Naive thymus-derived CD4-positive, alpha-beta T cell (primary cell): Measurements from ENCODE around the gene SLC12A5. TPM values are rescaled to one million over a fixed set of nuclear protein-coding genes. Genes with fewer than 3 reads are reported as not detected.
A peak's percentile ranks its signal among the peaks of the same experiment; 100 is the strongest.

ENCODE experiments used
- ATAC-seq: fragments of 150-1000 bp; cut with Tn5 transposase; 2 replicates; pipeline ENCODE4 v1.10.0; 2021; ENCODE audit warnings: mild to moderate bottlenecking, moderate library complexity
- CTCF ChIA-PET: fragments of 350-600 bp; sonication (Branson Sonifier 250); formaldehyde crosslinking; loops from one replicate; lab custom pipeline; 2021; ENCODE audit warnings: antibody characterized with exemption; lab: Charles Lee
- POLR2A ChIA-PET: fragments of 350-600 bp; sonication (Branson Sonifier 250); formaldehyde crosslinking; loops from one replicate; lab custom pipeline; 2021; ENCODE audit warnings: antibody characterized with exemption, inconsistent platforms; lab: Charles Lee
- DNase-seq, 9 donors: peaks; one replicate each; pipeline versions ENCODE4 v3.0.0 to v3.0.0-alpha.2; 2020 to 2022; ENCODE audit warnings: mixed read lengths in 1 of 9
- H3K27ac ChIP-seq: one replicate; pipeline ENCODE4 v1.7.0; 2013; ENCODE audit warnings: mild to moderate bottlenecking, low read depth, low read length, moderate library complexity
- H3K27me3 ChIP-seq, 2 donors: one replicate each; pipeline ENCODE4 v1.7.0; 2013; ENCODE audit warnings: low read length in 2 of 2, mild to moderate bottlenecking in 2 of 2, moderate library complexity in 2 of 2; ENCODE audit not compliant: control insufficient read depth in 2 of 2, insufficient read depth in 2 of 2
- H3K36me3 ChIP-seq, 3 experiments: 1 replicate in 2 of 3; 2 replicates in 1 of 3; pipeline ENCODE4 v1.7.0; 2013; ENCODE audit warnings: low read length in 3 of 3, mild to moderate bottlenecking in 3 of 3, moderate library complexity in 1 of 3; ENCODE audit not compliant: insufficient read depth in 3 of 3, control insufficient read depth in 2 of 3
- H3K4me1 ChIP-seq, 2 donors: one replicate each; pipeline ENCODE4 v1.7.0; 2013; ENCODE audit warnings: low read length in 2 of 2, mild to moderate bottlenecking in 2 of 2, moderate library complexity in 1 of 2; ENCODE audit not compliant: control insufficient read depth in 2 of 2, insufficient read depth in 2 of 2
- H3K4me3 ChIP-seq: 2 replicates; pipeline ENCODE4 v1.7.0; 2013; ENCODE audit warnings: mild to moderate bottlenecking, low read length
- H3K9me3 ChIP-seq, 3 experiments: 1 replicate in 2 of 3; 2 replicates in 1 of 3; pipeline ENCODE4 v1.7.0; 2013; ENCODE audit warnings: low read length in 3 of 3; ENCODE audit not compliant: control insufficient read depth in 2 of 3
- H3K27ac Mint-ChIP-seq, 9 donors: one replicate each; pipeline ENCODE4 v1.8.0; 2020 to 2022; ENCODE audit warnings: mixed read lengths in 9 of 9, mild to moderate bottlenecking in 8 of 9, moderate library complexity in 5 of 9, inconsistent platforms in 2 of 9
- H3K27me3 Mint-ChIP-seq, 5 donors: one replicate each; pipeline ENCODE4 v1.8.0; 2021 to 2022; ENCODE audit warnings: mixed read lengths in 5 of 5, mild to moderate bottlenecking in 1 of 5
- H3K36me3 Mint-ChIP-seq, 5 donors: one replicate each; pipeline ENCODE4 v1.8.0; 2020 to 2022; ENCODE audit warnings: mixed read lengths in 5 of 5, mild to moderate bottlenecking in 3 of 5, inconsistent platforms in 1 of 5
- H3K4me1 Mint-ChIP-seq, 7 donors: one replicate each; pipeline ENCODE4 v1.8.0; 2020 to 2022; ENCODE audit warnings: mixed read lengths in 7 of 7, mild to moderate bottlenecking in 3 of 7, inconsistent platforms in 1 of 7
- H3K4me3 Mint-ChIP-seq, 10 donors: one replicate each; pipeline ENCODE4 v1.8.0; 2020 to 2022; ENCODE audit warnings: mild to moderate bottlenecking in 10 of 10, mixed read lengths in 10 of 10, moderate library complexity in 6 of 10, inconsistent platforms in 2 of 10
- H3K9me3 Mint-ChIP-seq, 11 donors: one replicate each; pipeline ENCODE4 v1.8.0; 2020 to 2022; ENCODE audit warnings: mixed read lengths in 11 of 11, mild to moderate bottlenecking in 4 of 11, inconsistent platforms in 1 of 11, moderate library complexity in 1 of 11
- intact Hi-C, 2 donors: fragments of 100-400 bp; cut with micrococcal nuclease; formaldehyde crosslinking; loops; one replicate each; pipeline ENCODE4 v1.15.1; 2023
- polyA plus RNA-seq, 2 donors: library from polyadenylated mRNA; unstranded; fragments of 300-500 nt; fragmentation: Illumina TruSeq; gene quantifications; one replicate each; pipeline ENCODE4 v1.2.3, GENCODE V29; 2021
- total RNA-seq, 6 experiments: library from RNA in 5 of 6; stranded (reverse) in 5 of 6; gene quantifications; 1 replicate in 5 of 6; 2 replicates in 1 of 6; pipeline ENCODE4 v1.2.3 and lab custom pipeline; 2021 to 2026

Gene SLC12A5
- total and polyA plus RNA-seq, 7 experiments from 2014 or later, result not detected

- intact Hi-C loops, result no loop called here
- Mint-ChIP-seq H3K4me3 (no peak overlapping the region), H3K4me1 (peaks cover 0 to 1% (median 0%) of the 10 kb centered on the region in 7 donors), H3K36me3 (peaks cover 0 to 4% (median 0%) of the 10 kb centered on the region in 5 donors), H3K27me3 (peaks cover 40 to 61% (median 51%) of the 10 kb centered on the region in 5 donors), H3K9me3 (peaks cover 0 to 6% (median 0%) of the 10 kb centered on the region in 11 donors), H3K27ac (no peak overlapping the region)
- no peak overlapping the region for H3K4me3 ChIP-seq
- no peaks in the 10 kb centered on the region for H3K9me3 ChIP-seq
- no peak overlapping the region for H3K27ac ChIP-seq
- no peaks in the 10 kb centered on the region for H3K4me1 ChIP-seq
- POLR2A ChIA-PET, result no interaction called here
- no peaks in the 10 kb centered on the region for H3K36me3 ChIP-seq
- peaks cover 6 to 15% of the 10 kb centered on the region in 2 donors for H3K27me3 ChIP-seq
- DNase-seq, result no peak
- CTCF ChIA-PET, result no interaction called here
- ATAC-seq, result no peak
Measured at GRCh38 chr20:46035253-46035652, 6.2 kb downstream of the SLC12A5 start.

GRCh38 chr20:46035713-46036112 lies 6.7 kb downstream of the SLC12A5 start:
- DNase-seq (no peak), ATAC-seq (no peak)
- Mint-ChIP-seq H3K9me3 (peaks cover 0 to 6% (median 0%) of the 10 kb centered on the region in 11 donors), H3K36me3 (peaks cover 0 to 4% (median 0%) of the 10 kb centered on the region in 5 donors), H3K27ac (no peak overlapping the region), H3K4me1 (no peaks in the 10 kb centered on the region), H3K27me3 (peaks cover 36 to 62% (median 54%) of the 10 kb centered on the region in 5 donors), H3K4me3 (no peak overlapping the region)
- Histone ChIP-seq H3K4me3 (no peak overlapping the region), H3K27ac (no peak overlapping the region), H3K27me3 (peaks cover 6 to 15% of the 10 kb centered on the region in 2 donors), H3K36me3 (no peaks in the 10 kb centered on the region), H3K4me1 (no peaks in the 10 kb centered on the region), H3K9me3 (no peaks in the 10 kb centered on the region)
- intact Hi-C loops, result no loop called here
- ChIA-PET CTCF (no interaction called here), POLR2A (no interaction called here)

- ChIA-PET CTCF (no interaction called here), POLR2A (no interaction called here)
- Histone ChIP-seq H3K27ac (no peak overlapping the region), H3K27me3 (peaks cover 0 to 15% of the 10 kb centered on the region in 2 donors), H3K9me3 (no peaks in the 10 kb centered on the region), H3K36me3 (no peaks in the 10 kb centered on the region), H3K4me3 (no peak overlapping the region), H3K4me1 (no peaks in the 10 kb centered on the region)
- peaks cover 0 to 4% (median 0%) of the 10 kb centered on the region in 5 donors for H3K36me3 Mint-ChIP-seq
- peaks cover 0 to 6% (median 0%) of the 10 kb centered on the region in 11 donors for H3K9me3 Mint-ChIP-seq
- H3K27ac Mint-ChIP-seq, result peak overlapping the region in 1 of 9 donors; percentile 55
- ATAC-seq (no peak), DNase-seq (no peak)
- intact Hi-C loops, result no loop called here
- H3K27me3 Mint-ChIP-seq, result peaks cover 30 to 62% (median 56%) of the 10 kb centered on the region in 5 donors
- H3K4me1 Mint-ChIP-seq, result no peaks in the 10 kb centered on the region
- H3K4me3 Mint-ChIP-seq, result no peak overlapping the region
Measured at GRCh38 chr20:46036370-46036769, 7.4 kb downstream of the SLC12A5 start.

GRCh38 chr20:46037036-46037435 lies 8.0 kb downstream of the SLC12A5 start:
- DNase-seq (no peak), ATAC-seq (no peak)
- Histone ChIP-seq H3K4me3 (no peak overlapping the region), H3K36me3 (no peaks in the 10 kb centered on the region), H3K27me3 (peaks cover 0 to 15% of the 10 kb centered on the region in 2 donors), H3K4me1 (no peaks in the 10 kb centered on the region), H3K27ac (no peak overlapping the region), H3K9me3 (no peaks in the 10 kb centered on the region)
- H3K27me3 Mint-ChIP-seq, result peaks cover 29 to 68% (median 62%) of the 10 kb centered on the region in 5 donors
- H3K4me1 Mint-ChIP-seq, result no peaks in the 10 kb centered on the region
- peaks cover 0 to 8% (median 4%) of the 10 kb centered on the region in 11 donors for H3K9me3 Mint-ChIP-seq
- intact Hi-C loops, result no loop called here
- H3K36me3 Mint-ChIP-seq, result peaks cover 0 to 5% (median 0%) of the 10 kb centered on the region in 5 donors
- ChIA-PET POLR2A (no interaction called here), CTCF (no interaction called here)
- H3K27ac Mint-ChIP-seq, result no peak overlapping the region
- H3K4me3 Mint-ChIP-seq, result no peak overlapping the region

- ATAC-seq, result peak; percentile 52
- peaks cover 0 to 7% (median 3%) of the 10 kb centered on the region in 11 donors for H3K9me3 Mint-ChIP-seq
- peak in 7 of 9 donors; percentile 17 to 64 (median 27) for DNase-seq
- no peaks in the 10 kb centered on the region for H3K4me1 ChIP-seq
- no peak overlapping the region for H3K27ac ChIP-seq
- no peaks in the 10 kb centered on the region for H3K36me3 ChIP-seq
- peaks cover 5 to 59% (median 55%) of the 10 kb centered on the region in 5 donors for H3K27me3 Mint-ChIP-seq
- no peaks in the 10 kb centered on the region for H3K9me3 ChIP-seq
- no peaks in the 10 kb centered on the region for H3K4me1 Mint-ChIP-seq
- no peak overlapping the region for H3K4me3 ChIP-seq
- ChIA-PET CTCF (no interaction called here), POLR2A (no interaction called here)
- H3K27ac Mint-ChIP-seq, result no peak overlapping the region
- no peak overlapping the region for H3K4me3 Mint-ChIP-seq
- peaks cover 0 to 5% (median 0%) of the 10 kb centered on the region in 5 donors for H3K36me3 Mint-ChIP-seq
- intact Hi-C loops, result loop anchor here in 1 of 2 donors (2.0 kb wide), 1 partner anchor 18 kb away; no protein-coding TSS in a partner anchor
- no peaks in the 10 kb centered on the region for H3K27me3 ChIP-seq
Measured at GRCh38 chr20:46040902-46041535, 12.0 kb downstream of the SLC12A5 start.

- peaks cover 0 to 7% (median 2%) of the 10 kb centered on the region in 11 donors for H3K9me3 Mint-ChIP-seq
- ChIA-PET CTCF (interaction anchor here (0.8 kb wide), 1 partner anchor 29 kb away, joined by 3 read pairs; no protein-coding TSS in a partner anchor), POLR2A (no interaction called here)
- Histone ChIP-seq H3K4me3 (no peak overlapping the region), H3K9me3 (no peaks in the 10 kb centered on the region), H3K36me3 (no peaks in the 10 kb centered on the region), H3K27me3 (no peaks in the 10 kb centered on the region), H3K27ac (no peak overlapping the region), H3K4me1 (no peaks in the 10 kb centered on the region)
- ATAC-seq, result no peak
- peaks cover 3 to 65% (median 51%) of the 10 kb centered on the region in 5 donors for H3K27me3 Mint-ChIP-seq
- intact Hi-C loops, result no loop called here
- no peaks in the 10 kb centered on the region for H3K4me1 Mint-ChIP-seq
- H3K4me3 Mint-ChIP-seq, result no peak overlapping the region
- H3K36me3 Mint-ChIP-seq, result peaks cover 0 to 5% (median 0%) of the 10 kb centered on the region in 5 donors
- H3K27ac Mint-ChIP-seq, result no peak overlapping the region
- DNase-seq, result no peak
Measured at GRCh38 chr20:46043556-46043955, 14.5 kb downstream of the SLC12A5 start.
